NCI-H2029 treated with DMSO at 0.1 percent for 48 hours (cell line): ENCODE results near the gene SIM1.
A peak's percentile ranks its signal among the peaks of the same experiment; 100 is the strongest.

Source experiments
- DNase-seq: peaks from one replicate; lab custom pipeline; 2025; lab: John Stamatoyannopoulos, UW

The SIM1 gene, protein sequence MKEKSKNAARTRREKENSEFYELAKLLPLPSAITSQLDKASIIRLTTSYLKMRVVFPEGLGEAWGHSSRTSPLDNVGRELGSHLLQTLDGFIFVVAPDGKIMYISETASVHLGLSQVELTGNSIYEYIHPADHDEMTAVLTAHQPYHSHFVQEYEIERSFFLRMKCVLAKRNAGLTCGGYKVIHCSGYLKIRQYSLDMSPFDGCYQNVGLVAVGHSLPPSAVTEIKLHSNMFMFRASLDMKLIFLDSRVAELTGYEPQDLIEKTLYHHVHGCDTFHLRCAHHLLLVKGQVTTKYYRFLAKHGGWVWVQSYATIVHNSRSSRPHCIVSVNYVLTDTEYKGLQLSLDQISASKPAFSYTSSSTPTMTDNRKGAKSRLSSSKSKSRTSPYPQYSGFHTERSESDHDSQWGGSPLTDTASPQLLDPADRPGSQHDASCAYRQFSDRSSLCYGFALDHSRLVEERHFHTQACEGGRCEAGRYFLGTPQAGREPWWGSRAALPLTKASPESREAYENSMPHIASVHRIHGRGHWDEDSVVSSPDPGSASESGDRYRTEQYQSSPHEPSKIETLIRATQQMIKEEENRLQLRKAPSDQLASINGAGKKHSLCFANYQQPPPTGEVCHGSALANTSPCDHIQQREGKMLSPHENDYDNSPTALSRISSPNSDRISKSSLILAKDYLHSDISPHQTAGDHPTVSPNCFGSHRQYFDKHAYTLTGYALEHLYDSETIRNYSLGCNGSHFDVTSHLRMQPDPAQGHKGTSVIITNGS

GRCh38 chr6:100464903-100465700, at the start of gene SIM1:
SIM1 (minus strand) TSS chr6:100464921; CDS start chr6:100463468, 1,453 bp downstream.
- DNase-seq: no peak

GRCh38 chr6:100512203-100512862, 47.6 kb upstream of the SIM1 start:
- peak; percentile 4 for DNase-seq

GRCh38 chr6:100509101-100509500, 44.4 kb upstream of the SIM1 start:
- DNase-seq: no peak

DNA sequence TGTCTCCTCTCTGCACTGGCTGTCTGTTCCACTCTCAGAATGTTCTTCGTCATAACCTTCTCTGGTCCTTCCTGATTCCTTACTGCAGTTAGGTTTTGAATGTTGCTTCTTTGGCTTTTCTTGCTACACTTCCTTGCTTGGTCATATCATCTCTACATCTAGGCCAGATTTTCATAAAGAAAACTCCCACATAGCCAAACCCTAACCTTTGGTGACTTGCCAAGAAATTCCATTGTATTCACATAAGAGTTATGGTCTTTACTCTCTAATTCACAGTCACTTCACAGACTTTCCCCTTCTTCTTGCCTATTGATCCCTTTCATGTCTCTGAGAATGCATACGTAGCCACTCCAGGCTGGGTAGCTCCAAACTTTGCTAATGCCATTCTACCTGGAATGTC, 41.9 kb upstream of the SIM1 start:
- DNase-seq: no peak

GRCh38 chr6:100504786-100505737, 40.3 kb upstream of the SIM1 start:
- DNase-seq: no peak

DNA sequence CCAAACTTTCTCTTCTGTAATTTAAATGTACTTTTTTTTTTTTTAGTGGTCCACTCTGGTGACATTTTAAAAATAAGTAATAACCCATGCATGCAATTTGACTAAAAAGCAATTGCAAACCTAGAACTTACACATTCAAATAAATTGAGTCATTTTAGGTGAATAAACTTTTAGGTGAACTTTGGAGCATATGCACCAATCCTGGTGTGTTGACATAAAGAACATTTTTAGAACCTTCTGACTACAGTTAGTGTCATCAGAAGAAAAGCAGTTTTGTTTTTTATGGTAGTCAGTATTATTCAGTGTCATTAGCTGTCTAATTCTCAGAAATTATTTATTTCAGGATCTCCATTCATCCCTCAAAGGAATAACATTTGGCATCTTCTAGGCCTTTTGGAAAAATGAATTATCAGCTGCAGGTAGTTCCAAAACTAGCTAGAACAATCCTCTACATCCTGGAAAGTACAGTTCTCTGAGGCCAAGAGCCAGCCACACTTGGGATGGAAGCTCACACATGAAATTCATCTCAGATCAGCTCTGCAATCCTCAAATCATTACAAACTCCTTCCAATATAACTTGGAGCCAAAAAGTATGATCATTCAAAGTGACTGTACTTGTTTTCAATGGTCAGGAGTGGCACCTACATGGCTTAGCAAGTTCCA, 38.5 kb upstream of the SIM1 start:
- no peak for DNase-seq

DNA sequence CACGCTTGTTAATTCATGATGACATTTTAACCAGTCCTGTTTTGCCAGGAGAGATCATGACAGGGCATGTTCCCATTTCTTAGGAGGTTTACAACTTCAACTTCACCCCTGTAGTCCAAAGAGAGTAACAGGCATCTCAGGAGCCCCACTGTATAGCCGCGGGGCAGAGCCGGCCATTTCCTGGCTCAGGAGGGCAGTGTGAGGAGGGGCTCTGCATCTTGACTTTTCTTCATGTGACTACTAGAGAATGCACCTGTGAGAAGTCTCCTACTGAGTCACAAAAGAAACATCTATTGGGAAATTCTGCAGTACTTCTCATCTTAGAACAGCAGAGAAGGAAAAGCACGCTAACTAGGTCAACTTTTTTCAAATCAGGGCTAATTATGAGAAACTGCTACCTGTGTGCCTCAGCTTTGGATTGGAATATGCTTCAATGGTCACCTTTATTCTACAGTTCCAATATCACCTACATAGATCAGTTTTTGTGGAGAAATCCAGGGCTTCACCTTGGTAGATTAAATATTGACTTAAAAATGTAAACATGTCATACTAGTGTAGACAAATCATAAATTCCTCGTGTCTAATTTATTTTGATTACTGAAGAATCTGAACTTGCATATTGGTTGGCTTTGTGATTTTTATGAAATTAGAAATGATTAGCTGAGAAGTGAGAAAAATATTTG, 28.6 kb upstream of the SIM1 start:
- DNase-seq: no peak

- no peak for DNase-seq
Observed at GRCh38 chr6:100491952-100492670, 27.4 kb upstream of the SIM1 start.

GRCh38 chr6:100490065-100490464, 25.3 kb upstream of the SIM1 start:
- DNase-seq: no peak

DNA sequence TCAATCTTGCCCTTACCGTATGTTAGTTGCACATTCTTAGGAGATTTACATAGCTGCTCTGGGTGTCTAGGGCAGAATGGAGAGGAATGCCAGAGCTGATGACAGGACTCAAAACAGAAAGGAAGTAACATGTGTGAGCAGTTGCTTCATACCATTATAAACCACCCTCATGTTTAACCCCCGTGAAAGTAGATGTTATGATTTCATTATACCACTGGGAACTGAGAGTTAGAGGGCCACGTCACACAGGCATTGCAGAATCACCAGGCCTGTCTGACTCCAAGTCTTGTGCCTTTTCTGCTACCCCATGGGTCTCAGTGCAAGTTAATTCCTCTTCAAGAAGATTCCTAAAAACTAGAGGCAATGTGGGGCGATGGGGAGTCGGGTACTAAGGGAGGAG, 23.5 kb upstream of the SIM1 start:
- no peak for DNase-seq

DNA sequence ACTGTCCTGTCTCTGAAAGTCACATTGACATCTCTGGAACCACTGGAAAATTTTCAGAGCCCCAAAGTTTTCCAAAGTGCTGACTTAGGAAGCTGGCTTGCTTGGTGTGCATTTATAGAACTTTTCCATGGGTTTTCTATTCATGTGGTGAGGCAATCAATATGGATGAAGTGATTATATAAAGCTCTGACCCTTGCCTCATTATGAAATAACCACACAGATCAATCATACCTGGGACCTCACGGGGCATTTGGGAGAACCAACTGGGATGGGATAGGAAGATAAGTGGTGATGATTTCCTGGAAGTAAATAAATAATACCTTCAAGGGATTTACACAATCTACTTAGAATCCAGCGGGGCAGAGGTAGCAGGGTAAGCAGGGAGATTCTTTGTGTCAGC, 22.9 kb upstream of the SIM1 start:
- no peak for DNase-seq

DNA sequence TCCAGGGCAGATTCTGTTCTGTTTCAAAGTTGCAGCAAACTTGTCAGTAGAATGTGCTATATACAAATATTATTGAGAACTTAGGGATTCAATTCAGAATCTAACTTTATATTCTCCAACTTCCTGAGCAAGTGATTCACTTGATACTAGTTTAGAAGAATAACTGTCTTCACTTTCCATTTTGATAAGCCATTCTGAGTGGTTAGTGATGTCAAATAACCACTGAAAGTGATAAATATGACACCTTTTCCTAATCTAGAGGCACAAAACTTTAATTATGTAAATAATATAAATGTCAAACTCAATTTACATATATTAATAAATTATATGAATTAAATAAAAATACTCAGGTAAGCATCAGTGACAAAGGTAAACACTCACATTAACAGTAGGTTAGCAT, 20.5 kb upstream of the SIM1 start:
- DNase-seq: no peak

GRCh38 chr6:100484474-100484873, 19.8 kb upstream of the SIM1 start:
- peak; percentile 77 for DNase-seq

DNA sequence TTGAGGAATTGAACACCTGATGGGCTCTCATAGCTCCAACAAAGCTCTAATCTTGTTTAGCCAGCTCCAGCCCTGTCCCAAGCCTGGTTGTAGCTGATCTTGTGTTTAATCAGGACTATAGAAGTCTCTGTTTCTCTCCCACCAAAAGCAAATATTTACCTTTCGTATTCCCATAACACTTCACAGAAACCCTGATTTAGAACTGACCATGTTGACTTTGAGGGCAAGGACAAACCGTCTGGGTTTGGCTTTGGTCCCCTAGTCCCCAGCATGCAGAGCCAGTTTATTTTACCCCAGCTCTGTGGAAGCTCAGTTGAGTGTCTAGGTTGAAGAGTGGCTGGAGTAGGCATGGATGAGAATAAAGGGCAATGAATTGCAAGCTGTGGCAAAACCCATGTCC, 18.0 kb upstream of the SIM1 start:
- peak; percentile 93 for DNase-seq

DNA sequence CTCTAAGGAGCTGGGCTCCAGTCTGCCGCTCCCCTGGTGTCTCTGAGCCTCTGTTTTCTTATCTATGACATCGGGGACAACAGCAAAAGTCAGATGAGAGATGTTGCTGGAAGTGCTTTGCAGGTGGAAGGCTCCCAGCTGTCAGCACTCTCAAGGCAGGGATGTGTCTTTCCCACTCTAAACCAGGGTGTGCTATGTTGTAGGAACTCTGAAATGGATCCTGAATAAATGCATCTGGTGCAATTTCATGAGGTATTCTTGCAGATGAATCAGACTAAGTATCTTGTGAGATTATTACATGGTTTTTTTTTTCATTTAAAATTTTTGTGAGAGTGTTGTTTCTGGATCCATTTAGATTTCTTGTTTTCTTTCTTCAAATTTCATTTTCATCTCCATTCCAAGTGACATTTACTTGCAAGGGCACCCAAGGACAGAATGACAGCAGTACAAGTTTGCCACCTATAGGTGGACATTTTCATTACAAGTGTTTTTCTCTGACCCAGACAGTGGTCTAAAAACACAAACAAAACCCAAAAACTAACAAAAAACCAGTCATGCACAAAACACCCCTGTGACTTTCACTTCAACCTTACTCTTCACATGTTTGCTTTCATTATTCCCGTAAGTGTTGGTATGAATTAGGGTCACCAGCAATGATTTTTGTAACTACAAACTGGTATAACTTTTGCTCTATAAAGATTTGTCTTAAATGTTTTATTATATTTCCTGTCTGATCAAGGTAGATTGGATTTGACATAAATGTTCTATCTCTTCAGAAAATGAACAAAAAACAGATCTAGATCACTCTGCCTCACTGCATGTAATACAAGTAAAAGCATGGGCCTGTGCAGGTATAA, 14.7 kb upstream of the SIM1 start:
- DNase-seq: no peak

GRCh38 chr6:100475554-100476320, 11.0 kb upstream of the SIM1 start:
- DNase-seq: no peak

DNA sequence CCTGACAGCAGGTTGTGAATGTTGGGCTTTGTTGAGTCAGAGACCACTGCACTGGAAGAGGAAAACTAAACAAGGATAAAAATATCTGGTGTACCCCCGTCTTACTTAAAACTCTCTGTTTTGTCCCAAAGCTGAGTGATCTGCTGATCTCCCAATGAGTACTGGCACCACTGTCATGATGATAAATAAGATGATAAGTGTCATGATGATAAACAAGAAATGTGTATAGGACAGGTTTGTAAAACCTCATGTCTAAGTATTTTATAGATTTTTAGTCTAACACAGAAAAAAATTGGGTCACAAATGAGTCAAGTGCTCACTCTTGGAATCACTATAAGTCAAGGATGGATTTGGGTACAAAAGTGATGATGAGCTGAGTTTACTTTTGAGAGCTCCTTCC, 8.5 kb upstream of the SIM1 start:
- DNase-seq: no peak
